Stimulated activated CD8-positive, alpha-beta memory T cell treated with anti-CD3 and anti-CD28 coated beads, Interleukin-12 subunit alpha, Interleukin-12 subunit beta, amount 100 ng/mL, for 1 hour (primary cell): ENCODE measurements around the gene ILF3.
"Not testable (repeated sequence)": the region's sequence is repeated elsewhere in the genome, so short reads cannot be mapped to it uniquely, and the experiment has no call there.

ENCODE experiments used
- DNase-seq: peaks from one replicate; pipeline ENCODE4 v3.0.0-alpha.2; 2020; ENCODE audit warnings: low read depth

Gene ILF3

DNA sequence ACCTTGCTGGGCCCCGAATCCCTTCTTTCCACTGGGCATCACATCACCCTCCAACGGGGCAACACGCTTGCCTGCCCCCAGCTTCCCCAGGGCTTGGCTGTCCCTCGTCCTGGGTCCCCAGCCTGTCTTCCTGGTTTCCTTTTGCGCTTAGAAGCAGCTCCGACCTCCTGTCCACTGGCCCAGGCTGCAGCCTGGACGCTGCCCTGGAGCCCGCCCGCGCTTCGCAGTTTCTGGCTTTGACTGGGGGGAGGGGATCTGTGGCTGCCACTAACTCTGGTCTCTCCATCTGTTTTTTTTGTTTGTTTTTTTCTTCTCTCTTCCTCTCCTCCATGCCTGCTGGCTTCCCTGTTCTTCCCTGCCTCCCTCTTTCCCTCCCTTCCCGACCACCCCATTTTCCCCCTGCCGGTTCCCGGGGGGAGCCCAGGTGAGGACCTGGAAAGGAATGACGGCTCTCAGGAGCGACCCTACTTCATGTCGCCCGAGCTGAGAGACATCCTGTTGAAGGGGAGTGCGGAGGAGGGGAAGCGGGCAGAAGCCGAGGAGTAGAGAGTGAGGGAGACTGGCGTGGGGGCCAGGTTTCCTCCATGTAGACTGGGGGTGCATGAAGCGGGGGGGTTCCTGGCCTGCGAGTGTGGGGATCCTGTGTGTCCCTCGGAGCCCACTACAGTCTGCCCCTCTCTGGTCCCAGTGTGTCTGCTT lies 11.5 kb upstream of the ILF3 start:
- no peak for DNase-seq

DNA sequence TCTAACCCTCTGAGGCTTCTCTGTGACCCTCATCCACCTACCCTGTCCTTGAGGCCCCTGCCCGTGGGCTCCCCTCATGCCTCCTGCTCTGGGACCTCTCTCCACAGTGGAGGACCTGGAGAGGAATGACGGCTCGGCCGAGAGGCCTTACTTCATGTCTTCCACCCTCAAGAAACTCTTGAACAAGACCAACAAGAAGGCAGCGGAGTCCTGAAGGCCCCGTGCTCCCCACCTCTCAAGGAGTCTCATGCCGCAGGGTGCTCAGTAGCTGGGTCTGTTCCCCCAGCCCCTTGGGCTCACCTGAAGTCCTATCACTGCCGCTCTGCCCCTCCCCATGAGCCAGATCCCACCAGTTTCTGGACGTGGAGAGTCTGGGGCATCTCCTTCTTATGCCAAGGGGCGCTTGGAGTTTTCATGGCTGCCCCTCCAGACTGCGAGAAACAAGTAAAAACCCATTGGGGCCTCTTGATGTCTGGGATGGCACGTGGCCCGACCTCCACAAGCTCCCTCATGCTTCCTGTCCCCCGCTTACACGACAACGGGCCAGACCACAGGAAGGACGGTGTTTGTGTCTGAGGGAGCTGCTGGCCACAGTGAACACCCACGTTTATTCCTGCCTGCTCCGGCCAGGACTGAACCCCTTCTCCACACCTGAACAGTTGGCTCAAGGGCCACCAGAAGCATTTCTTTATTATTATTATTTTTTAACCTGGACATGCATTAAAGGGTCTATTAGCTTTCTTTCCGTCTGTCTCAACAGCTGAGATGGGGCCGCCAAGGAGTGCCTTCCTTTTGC lies 10.8 kb upstream of the ILF3 start:
- no peak for DNase-seq

DNA sequence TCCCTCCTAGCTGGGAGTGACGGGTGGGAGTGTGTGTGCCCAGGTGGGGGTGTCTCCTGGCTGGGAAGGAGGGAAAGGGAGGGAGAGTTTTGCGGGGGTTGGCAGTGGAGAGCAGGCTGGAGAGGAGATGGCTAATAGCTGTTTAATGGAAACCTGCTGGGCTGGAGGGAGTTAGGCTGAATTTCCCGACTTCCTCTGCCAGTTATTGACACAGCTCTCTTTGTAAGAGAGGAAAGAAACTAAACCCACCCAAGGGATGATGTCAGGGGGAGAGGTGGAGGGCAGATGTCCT lies 10.2 kb upstream of the ILF3 start:
- DNase-seq, result no peak

DNA sequence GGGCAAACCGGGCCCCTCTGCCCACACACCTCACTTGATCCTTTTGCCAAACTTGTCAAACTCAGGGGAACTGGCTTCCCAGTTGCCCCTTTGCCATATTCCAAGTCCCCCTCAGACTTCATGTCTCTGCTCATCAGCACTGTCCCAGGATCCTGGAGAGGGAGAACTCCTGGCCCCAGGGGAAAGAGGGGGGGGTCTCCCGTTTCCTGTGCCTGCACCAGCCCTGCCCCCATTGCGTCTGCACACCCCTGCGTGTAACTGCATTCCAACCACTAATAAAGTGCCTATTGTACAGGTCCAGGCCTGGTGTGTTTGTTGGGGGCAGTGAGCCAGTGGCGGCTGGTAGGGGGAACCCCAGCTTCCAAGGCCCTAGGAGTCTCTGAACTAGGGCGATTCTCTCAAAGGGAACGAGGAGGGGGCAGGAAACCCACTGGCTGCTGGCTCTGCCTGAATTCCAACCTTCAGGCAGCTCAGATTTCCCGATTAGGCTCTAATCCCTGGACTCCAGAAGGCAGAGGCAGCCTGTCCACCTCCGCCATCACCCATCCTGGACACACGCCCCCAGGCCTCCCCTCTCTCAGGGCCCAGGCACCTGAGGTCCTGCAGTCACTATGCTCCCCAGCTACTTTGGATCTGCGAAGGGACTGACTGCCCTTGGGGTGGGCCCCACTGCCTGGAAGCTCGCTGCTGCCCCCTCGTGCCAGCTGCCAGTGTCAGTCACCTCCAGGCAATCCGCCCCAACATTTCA lies 9.7 kb upstream of the ILF3 start:
- peak; percentile 81 for DNase-seq

DNA sequence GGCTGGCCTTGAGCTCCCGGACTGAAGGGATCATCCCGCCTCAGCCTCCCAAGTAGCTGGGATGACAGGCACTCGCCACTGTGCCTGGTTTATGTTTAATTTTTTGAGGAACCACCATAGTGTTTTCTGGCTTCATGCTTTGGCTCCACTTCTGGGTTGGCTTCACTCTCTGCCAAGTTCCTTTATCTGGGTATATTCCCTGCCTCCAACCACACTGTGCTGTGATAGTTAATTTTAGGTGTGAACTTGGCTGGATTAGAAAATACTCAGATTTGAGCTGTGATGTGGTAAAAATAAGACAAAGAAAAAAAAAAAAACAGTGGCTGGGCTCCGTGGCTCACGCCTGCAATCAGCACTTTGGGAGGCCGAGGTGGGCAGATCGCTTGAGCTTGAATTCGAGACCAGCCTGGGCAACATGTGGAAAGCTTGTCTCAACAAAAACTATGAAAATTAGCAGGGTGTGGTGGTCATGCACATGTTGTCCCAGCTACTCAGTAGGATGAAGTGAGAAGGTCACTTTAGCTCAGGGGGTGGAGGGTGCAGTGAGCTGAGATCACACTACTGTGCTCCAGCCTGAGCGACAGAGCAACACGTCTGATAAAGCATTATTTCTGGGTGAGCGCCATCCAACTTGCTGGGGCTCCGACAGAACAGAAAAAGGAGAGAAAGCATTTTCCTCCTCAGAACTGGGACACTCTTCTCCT lies 7.5 kb upstream of the ILF3 start:
- DNase-seq, result no peak

DNA sequence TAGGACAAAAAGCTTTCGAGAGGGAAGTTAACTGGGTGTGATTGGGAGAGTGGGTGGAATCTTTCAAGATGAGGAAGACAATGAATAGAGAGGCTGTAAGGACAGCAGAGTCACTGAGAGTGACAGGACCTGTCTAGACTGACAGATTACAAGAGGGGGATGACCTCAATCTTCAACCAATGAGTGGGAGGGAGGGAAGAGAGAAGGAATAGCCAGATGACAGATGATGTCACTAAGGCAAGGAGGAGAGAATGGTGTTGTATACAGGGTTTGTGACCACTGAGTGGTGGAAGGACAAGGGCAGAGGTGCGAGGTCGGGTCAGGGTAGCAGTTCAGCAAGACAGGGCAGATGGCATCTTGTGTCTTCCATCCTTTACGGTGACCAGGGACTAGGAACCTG lies 5.8 kb upstream of the ILF3 start:
- DNase-seq, result no peak

DNA sequence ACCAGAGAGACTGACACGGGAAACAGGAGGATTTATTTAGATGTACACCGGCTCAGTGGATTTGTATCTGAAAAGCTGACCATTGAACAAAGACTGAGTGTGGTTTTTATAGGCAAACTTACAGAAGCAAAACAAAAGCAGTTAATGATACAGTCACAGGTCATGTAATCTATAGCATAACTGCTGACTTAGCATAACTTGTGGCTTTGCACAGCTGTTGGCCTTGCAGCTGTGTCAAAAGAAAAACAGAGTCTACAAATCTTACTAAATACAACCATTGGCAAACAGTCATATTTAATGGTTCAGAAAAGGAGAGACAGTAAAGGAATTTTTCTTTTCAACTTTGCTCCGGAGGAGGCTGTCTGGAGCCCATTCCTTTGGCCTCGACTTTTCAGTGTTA lies 2.3 kb upstream of the ILF3 start:
- DNase-seq, result no peak

DNA sequence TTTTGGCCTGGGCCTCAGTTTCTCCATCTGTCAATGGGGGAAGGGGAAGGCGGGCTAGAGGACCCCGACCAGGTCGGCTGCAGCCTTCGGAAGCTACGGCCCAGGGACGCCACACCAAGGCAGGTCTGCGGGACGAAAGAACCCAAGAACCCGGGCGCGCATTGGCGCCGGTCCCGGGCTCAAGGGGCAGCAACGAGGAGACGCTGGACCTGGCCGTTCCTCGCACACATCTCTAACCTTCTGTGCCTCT lies 739 bp upstream of the ILF3 start:
- DNase-seq, result no peak

DNA sequence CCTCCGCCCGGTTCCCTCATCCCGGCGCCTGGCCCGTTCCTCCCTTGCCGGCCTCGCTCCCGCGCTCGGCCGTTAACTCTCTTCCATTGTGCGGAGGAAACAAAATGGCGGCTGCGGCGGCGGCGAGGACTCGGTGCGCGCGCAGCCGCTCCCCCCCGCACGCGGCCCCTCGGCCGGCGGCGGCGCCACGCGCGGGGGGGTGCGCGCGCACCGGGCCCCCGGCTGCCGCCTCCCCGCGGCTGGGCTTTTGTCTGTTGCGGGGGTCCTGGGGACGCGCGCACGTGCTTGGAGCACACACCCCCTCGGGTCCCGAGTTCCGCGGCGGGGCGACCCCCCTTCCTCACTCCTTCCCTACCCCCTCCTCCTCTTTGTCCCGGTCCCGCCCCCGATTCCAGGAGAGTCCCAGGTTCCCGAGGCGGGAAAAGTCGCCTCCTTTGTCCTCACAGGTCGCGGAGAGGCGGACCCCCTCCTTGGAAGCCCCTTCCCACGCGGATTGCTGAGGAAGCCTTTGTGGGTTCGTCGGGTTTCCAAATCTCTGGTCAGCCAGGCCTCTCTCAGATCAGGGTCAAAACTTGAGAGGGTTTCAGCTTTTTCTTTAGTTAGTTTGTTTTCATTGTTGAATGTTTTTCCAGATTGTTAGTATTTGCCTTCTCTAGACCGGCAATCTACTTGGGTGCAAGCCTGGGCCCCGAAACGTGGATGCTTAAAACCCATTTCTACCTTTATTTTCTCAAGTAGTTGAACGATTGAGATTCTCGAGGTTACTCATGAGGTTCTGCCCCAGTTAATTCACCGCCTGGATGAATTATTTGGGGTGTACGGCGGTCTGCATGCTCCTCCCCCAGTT lies 687 bp downstream of the ILF3 start:
- DNase-seq, result peak; percentile 32

DNA sequence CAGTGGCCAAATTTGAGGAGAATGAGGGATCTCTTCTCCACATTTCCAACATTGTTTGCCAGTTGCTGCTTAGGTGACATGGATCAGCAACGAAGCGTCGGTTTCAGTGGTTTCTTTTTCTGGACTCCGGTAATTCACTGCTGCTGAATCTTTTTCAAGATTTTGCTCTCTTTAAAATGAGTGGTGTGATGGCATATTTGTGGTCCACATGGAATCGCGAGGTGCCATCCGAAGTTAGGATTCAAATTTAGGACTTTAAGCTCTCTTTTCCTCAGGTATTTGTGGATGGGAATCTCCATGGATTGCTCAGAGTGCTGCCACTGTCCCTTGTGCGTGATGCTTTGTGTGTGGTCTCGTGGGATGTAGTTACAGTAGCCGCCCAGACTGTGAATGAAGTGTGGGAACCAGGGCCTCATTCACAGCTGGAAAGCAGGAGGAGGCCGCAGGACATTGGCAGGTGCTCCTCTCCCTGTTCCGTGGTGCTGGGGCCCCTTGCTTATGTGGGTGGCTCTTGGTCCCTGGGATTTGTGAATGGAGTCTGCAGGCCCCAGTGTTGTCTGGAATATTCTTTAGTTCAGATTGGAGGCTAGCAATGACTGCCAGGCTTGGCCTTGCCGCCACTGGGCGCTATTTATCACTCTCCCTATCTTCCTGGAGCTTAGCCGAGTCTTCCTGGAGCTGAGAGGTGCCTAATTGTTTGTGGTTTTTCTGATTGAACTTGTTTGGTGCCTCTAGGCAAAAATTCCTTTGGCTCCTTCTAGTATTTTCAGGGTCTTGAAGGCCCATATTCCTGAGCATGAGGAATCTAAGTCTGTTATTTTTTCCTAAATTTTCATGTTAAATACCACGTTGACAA lies 1.5 kb downstream of the ILF3 start:
- DNase-seq, result no peak

DNA sequence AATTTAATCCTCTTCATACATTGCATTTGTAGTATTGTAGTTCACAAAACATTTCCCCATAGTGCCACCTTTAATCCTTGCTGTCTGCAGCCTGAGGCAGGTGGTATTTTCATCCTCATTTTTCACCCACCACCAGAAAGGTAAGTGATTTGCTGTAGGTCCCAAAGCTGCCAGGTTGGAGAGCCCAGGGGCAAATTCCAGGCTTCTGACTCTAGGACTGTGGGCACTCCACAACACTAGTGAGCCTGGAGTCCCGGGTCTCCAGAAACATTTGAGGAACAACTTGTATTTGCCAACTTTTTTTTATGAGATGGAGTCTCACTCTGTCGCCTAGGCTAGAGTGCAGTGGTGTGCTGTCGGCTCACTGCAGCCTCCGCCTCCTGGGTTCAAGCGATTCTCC lies 6.2 kb downstream of the ILF3 start:
- DNase-seq, result no peak

DNA sequence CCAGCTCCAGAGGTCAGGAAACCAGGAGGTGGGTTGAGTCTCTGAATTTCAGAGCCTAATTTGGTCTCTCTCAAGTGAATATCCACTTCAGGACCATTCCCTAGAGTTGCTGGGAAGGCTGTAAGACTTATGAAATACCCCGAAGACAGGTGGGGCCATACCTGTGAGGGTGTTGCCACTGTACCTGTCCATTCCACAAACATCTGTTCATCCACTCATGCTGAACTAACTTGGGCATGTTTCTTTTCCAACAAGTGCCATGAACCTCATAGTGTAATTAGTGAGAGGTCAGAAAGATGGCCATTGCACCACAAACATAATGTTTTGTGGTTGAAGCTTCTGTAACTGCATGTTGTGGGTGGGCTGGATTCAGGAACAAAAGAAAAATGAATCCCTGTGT lies 7.8 kb downstream of the ILF3 start:
- no peak for DNase-seq

DNA sequence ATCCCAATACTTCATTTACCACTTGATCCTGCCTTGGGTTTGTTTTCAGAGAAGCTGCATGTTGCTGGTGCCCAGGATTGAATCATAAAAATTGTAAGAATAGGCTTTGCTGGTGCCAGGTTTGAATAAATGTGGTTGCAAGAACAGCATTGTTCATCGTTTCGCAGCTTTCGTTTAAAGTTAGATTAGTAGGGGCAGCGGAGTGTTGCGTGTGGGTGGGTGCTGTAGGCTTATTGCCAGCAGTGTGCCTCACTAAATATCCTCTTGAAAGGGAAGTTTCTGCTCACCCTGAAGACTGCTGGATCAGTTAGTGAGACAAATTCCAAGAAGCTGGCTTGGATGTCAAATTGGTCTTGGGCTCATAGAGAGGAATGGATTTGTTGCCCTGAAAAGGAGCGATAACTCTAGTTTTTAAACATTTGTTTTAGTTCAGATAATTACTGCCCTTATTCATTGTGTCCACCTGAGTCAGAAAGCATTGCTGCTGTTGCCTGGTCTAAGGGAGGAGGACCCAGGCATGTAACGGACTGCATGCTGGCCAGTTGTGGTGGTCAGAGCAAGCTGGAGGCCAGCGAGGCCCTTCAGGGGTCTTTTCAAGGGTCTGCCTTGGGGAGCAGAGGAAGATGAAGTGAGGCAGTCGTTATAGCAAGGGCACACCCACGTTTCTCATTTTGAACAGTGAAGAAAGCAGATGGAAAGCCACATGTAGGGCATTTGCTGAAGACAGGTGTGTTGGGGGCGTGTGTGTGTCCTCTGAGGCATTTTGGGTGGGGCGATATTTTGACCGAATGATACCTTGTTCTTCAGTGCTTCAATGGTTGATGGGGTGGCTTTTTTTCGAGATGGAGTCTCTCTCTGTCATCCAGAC lies 8.5 kb downstream of the ILF3 start:
- no peak for DNase-seq

DNA sequence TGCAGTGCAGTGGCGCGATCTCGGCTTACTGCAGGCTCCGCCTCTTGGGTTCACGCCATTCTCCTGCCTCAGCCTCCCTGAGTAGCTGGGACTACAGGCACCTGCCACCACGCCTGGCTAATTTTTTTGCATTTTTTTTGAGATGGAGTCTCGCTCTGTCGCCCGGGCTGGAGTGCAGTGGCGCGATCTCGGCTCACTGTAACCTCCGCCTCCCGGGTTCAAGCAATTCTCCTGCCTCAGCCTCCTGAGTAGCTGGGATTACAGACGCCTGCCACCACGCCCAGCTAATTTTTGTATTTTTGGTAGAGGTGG lies 9.1 kb downstream of the ILF3 start:
- DNase-seq, result not testable (repeated sequence)

DNA sequence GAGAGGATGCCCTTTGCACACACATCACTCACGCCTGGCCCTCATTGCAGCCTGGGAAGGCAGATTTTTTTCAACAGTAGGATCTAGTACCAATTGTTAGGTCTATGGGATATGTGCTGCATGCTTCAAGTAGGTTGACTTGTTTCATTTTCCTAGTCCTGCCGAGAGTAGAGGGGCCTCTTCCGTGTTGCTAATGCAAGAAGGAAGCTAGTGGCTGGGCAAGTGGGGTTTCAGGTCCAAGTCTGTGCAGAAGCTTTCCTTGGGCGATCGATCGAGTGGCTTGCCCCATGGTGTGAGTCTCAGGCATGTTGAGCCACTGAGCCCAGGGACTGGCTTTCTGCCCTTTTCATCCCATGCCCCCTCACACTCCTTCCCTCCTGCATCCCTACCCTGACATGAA lies 13.7 kb downstream of the ILF3 start:
- DNase-seq, result no peak

DNA sequence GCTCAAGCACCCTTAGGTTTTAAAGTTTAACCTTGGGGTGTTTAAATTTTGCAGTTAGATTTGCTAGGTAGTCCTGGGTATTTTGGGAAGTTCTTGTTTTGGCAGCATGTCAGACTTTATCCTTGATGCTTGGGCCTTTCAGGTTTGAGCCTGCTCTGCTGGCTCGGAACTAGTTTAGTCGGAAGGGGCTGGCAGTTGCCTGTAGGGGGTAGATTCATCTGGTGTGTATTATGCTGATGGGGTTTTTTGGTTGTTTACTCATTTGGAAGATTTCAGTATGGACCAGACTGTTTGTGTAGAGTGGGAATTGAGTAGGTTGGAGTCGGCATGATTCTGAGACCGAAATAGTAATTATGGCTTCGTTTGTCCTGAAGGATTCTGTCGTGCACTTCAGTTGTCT lies 15.1 kb downstream of the ILF3 start:
- DNase-seq, result no peak

DNA sequence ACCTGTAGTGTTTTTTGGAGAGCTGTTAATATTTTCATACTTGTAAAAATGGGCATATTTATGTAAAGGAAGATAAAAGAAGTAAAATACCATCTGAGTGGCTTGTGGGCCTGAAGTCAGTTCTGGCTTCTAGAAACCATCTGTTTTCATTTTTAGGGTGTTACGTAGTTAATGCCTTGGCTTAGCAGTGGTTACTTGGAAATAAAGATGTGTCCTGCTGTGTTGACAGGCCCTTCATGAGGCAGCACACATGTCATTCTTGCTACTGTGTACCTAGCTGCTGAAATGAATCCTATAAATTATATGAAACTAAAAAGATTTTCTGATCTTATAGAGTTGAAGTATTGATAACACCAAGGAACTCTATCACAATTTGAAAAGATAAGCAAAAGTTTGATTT lies 16.0 kb downstream of the ILF3 start:
- no peak for DNase-seq

DNA sequence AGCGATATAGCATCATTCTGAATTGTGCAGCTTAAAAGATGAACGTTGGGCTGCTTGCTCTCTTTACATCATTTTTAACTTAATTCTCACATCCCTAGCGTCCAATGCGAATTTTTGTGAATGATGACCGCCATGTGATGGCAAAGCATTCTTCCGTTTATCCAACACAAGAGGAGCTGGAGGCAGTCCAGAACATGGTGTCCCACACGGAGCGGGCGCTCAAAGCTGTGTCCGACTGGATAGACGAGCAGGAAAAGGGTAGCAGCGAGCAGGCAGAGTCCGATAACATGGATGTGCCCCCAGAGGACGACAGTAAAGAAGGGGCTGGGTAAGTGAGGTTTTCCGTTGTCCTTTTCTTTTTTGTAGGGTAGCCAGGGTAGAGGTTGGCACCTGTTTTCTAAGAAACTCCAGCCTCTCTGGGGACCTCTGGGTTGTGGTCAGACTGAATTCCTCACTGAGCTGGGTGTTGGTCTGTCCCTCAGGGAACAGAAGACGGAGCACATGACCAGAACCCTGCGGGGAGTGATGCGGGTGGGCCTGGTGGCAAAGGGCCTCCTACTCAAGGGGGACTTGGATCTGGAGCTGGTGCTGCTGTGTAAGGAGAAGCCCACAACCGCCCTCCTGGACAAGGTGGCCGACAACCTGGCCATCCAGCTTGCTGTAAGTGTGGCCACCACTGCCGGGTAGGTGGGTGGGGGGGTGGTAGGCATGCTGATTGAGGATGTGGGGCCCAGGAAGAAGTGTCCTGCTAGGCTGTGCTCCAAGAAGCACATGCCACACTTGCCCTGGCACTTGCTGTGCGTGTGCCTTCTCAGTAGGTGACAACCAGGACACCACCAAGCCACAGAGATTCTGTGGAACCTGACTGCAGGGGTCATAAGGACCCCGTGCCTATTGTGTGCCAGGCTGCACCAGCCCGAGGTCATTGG lies 17.0 kb downstream of the ILF3 start:
- DNase-seq, result no peak

DNA sequence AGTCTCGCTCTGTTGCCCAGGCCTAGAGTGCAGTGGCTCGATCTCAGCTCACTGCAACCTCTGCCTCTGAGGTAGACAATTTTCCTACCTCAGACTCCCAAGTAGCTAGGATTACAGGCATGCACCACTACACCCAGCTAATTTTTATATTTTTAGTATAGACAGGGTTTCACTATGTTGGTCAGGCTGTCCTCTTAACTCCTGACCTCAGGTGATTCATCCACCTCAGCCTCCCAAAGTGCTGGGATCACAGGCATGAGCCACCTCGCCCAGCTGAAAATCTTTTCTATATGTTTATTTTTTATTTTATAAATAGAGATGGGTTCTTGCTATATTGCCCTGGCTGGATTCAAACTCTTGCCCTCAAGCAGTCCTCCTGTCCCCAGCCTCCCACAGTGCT lies 17.8 kb downstream of the ILF3 start:
- not testable (repeated sequence) for DNase-seq
